GM19452 (cell line): ENCODE measurements around the gene IL6R.

Experiments used
- ATAC-seq: cut with Tn5 transposase; IDR thresholded peaks from one replicate; pipeline ENCODE4 v1.9.1; 2021; ENCODE audit not compliant: unreplicated experiment

Gene IL6R

GRCh38 chr1:154423988-154424326 lies 18.8 kb downstream of the IL6R start:
- no peak for ATAC-seq

GRCh38 chr1:154425172-154425571 lies 20.0 kb downstream of the IL6R start:
- ATAC-seq: no peak

GRCh38 chr1:154427173-154428139 lies 22.3 kb downstream of the IL6R start:
- no peak for ATAC-seq

GRCh38 chr1:154429118-154429517 lies 24.0 kb downstream of the IL6R start:
- no peak for ATAC-seq

GRCh38 chr1:154429841-154430611 lies 24.9 kb downstream of the IL6R start:
- no peak for ATAC-seq

- no peak for ATAC-seq
Measured at GRCh38 chr1:154430903-154431302, 25.8 kb downstream of the IL6R start.

- ATAC-seq: no peak
Measured at GRCh38 chr1:154431586-154432373, 26.6 kb downstream of the IL6R start.

- no peak for ATAC-seq
Measured at GRCh38 chr1:154433161-154433764, 28.1 kb downstream of the IL6R start.

- no peak for ATAC-seq
Measured at GRCh38 chr1:154434346-154435085, 29.4 kb downstream of the IL6R start.

GRCh38 chr1:154435599-154436200 lies 30.6 kb downstream of the IL6R start:
- ATAC-seq: no peak

GRCh38 chr1:154436433-154436832 lies 31.3 kb downstream of the IL6R start:
- no peak for ATAC-seq

- ATAC-seq: no peak
Measured at GRCh38 chr1:154440036-154440804, 35.1 kb downstream of the IL6R start.

- ATAC-seq: no peak
Measured at GRCh38 chr1:154441241-154441888, 36.2 kb downstream of the IL6R start.

GRCh38 chr1:154442006-154442740 lies 37.0 kb downstream of the IL6R start:
- no peak for ATAC-seq

GRCh38 chr1:154443274-154444013 lies 38.3 kb downstream of the IL6R start:
- no peak for ATAC-seq

- ATAC-seq: peak; percentile 63
Measured at GRCh38 chr1:154445040-154445472, 39.9 kb downstream of the IL6R start.

GRCh38 chr1:154446292-154446691 lies 41.1 kb downstream of the IL6R start:
- ATAC-seq: no peak
